ENCODE results near the gene MBD2. TPM values are rescaled to one million over a fixed set of nuclear protein-coding genes. Genes with fewer than 3 reads are reported as not detected.

The MBD2 gene
- total RNA-seq, 2 donors from 2014 or later = 35.9 to 39.2 TPM

- DNase-seq = no peak
- TF ChIP-seq, protein P1, sequence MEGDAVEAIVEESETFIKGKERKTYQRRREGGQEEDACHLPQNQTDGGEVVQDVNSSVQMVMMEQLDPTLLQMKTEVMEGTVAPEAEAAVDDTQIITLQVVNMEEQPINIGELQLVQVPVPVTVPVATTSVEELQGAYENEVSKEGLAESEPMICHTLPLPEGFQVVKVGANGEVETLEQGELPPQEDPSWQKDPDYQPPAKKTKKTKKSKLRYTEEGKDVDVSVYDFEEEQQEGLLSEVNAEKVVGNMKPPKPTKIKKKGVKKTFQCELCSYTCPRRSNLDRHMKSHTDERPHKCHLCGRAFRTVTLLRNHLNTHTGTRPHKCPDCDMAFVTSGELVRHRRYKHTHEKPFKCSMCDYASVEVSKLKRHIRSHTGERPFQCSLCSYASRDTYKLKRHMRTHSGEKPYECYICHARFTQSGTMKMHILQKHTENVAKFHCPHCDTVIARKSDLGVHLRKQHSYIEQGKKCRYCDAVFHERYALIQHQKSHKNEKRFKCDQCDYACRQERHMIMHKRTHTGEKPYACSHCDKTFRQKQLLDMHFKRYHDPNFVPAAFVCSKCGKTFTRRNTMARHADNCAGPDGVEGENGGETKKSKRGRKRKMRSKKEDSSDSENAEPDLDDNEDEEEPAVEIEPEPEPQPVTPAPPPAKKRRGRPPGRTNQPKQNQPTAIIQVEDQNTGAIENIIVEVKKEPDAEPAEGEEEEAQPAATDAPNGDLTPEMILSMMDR (conservative IDR thresholded peaks at IDR 0.05) = no peak
- H3K27ac ChIP-seq (ENCODE audit: low read depth, low read length) = no peak overlapping the region
- H3K4me3 Mint-ChIP-seq = no peak overlapping the region
- no peaks in the 10 kb centered on the region for H3K36me3 Mint-ChIP-seq (ENCODE audit: low read depth)
- peaks cover 16% of the 10 kb centered on the region for H3K4me1 Mint-ChIP-seq
- H3K27ac Mint-ChIP-seq = no peak overlapping the region
- no peak overlapping the region for H3K9ac ChIP-seq (ENCODE audit: extremely low read depth, low read length, poor library complexity, severe bottlenecking)
- no peaks in the 10 kb centered on the region for H3K36me3 ChIP-seq (ENCODE audit: control insufficient read depth, insufficient read depth, low read length)
- no peaks in the 10 kb centered on the region for H3K27me3 ChIP-seq (ENCODE audit: control insufficient read depth, insufficient read depth, low read length, poor library complexity, severe bottlenecking)
- H3K4me1 ChIP-seq (ENCODE audit: control insufficient read depth, insufficient read depth, low read length) = peaks cover 14% of the 10 kb centered on the region
- no peaks in the 10 kb centered on the region for H3K27me3 Mint-ChIP-seq (ENCODE audit: insufficient read depth)
- peaks cover 11% of the 10 kb centered on the region for H3K9me3 Mint-ChIP-seq
- peaks cover 9% of the 10 kb centered on the region for H3K9me3 ChIP-seq (ENCODE audit: control insufficient read depth, low read length)
- no peak overlapping the region for H3K4me3 ChIP-seq (ENCODE audit: low read length)
Observed at GRCh38 chr18:54134053-54134452, 90.4 kb downstream of the MBD2 start.

GRCh38 chr18:54130631-54131030 is 93.8 kb downstream of the MBD2 start:
- Histone ChIP-seq H3K9ac (ENCODE audit: extremely low read depth, low read length, poor library complexity, severe bottlenecking) (no peak overlapping the region), H3K36me3 (ENCODE audit: control insufficient read depth, insufficient read depth, low read length) (no peaks in the 10 kb centered on the region), H3K4me3 (ENCODE audit: low read length) (no peak overlapping the region), H3K4me1 (ENCODE audit: control insufficient read depth, insufficient read depth, low read length) (peaks cover 25% of the 10 kb centered on the region), H3K27ac (ENCODE audit: low read depth, low read length) (no peak overlapping the region), H3K27me3 (ENCODE audit: control insufficient read depth, insufficient read depth, low read length, poor library complexity, severe bottlenecking) (no peaks in the 10 kb centered on the region), H3K9me3 (ENCODE audit: control insufficient read depth, low read length) (no peaks in the 10 kb centered on the region)
- no peak for DNase-seq
- H3K27me3 Mint-ChIP-seq (ENCODE audit: insufficient read depth) = peaks cover 3% of the 10 kb centered on the region
- no peak overlapping the region for H3K27ac Mint-ChIP-seq
- H3K36me3 Mint-ChIP-seq (ENCODE audit: low read depth) = no peaks in the 10 kb centered on the region
- H3K4me1 Mint-ChIP-seq = peaks cover 20% of the 10 kb centered on the region
- no peak overlapping the region for H3K4me3 Mint-ChIP-seq
- TF ChIP-seq, protein P1 (conservative IDR thresholded peaks at IDR 0.05) = no peak
- H3K9me3 Mint-ChIP-seq = no peaks in the 10 kb centered on the region

- Mint-ChIP-seq H3K27me3 (ENCODE audit: insufficient read depth) (peaks cover 3% of the 10 kb centered on the region), H3K9me3 (no peaks in the 10 kb centered on the region), H3K36me3 (ENCODE audit: low read depth) (no peaks in the 10 kb centered on the region), H3K4me1 (peaks cover 20% of the 10 kb centered on the region), H3K4me3 (no peak overlapping the region), H3K27ac (no peak overlapping the region)
- DNase-seq = no peak
- no peak overlapping the region for H3K27ac ChIP-seq (ENCODE audit: low read depth, low read length)
- no peak overlapping the region for H3K4me3 ChIP-seq (ENCODE audit: low read length)
- no peaks in the 10 kb centered on the region for H3K27me3 ChIP-seq (ENCODE audit: control insufficient read depth, insufficient read depth, low read length, poor library complexity, severe bottlenecking)
- TF ChIP-seq, protein P1 (conservative IDR thresholded peaks at IDR 0.05) = no peak
- H3K4me1 ChIP-seq (ENCODE audit: control insufficient read depth, insufficient read depth, low read length) = peaks cover 25% of the 10 kb centered on the region
- H3K9ac ChIP-seq (ENCODE audit: extremely low read depth, low read length, poor library complexity, severe bottlenecking) = no peak overlapping the region
- H3K9me3 ChIP-seq (ENCODE audit: control insufficient read depth, low read length) = no peaks in the 10 kb centered on the region
- H3K36me3 ChIP-seq (ENCODE audit: control insufficient read depth, insufficient read depth, low read length) = no peaks in the 10 kb centered on the region
Observed at GRCh38 chr18:54130177-54130576, 94.3 kb downstream of the MBD2 start.
